GM23338 (cell line): ENCODE results near the gene HNF1A.

ENCODE experiments used
- CREB1 ChIP-seq: fragments of 250-450 bp; sonication (Bioruptor Pico); IDR thresholded peaks from 2 replicates; pipeline ENCODE4 v1.5.0; 2020; ENCODE audit warnings: low read depth, mild to moderate bottlenecking, moderate library complexity
- CTCF ChIP-seq, 2 experiments: fragments of 200-600 bp in 1 of 2; sonication (generic) in 1 of 2; conservative IDR thresholded peaks; 2 replicates each; pipeline versions ENCODE4 v1.5.1 to v1.6.1; 2016 to 2017; ENCODE audit warnings: antibody characterized with exemption in 2 of 2, low read depth in 2 of 2, mild to moderate bottlenecking in 2 of 2, moderate library complexity in 1 of 2
- EZH2 ChIP-seq: fragments of 200-600 bp; sonication (generic); IDR thresholded peaks from one replicate; pipeline ENCODE4 v1.8.0; 2017; ENCODE audit warnings: antibody characterized with exemption, mild to moderate bottlenecking, low read depth; ENCODE audit not compliant: unreplicated experiment
- POLR2AphosphoS5 ChIP-seq: IDR thresholded peaks from 2 replicates; pipeline ENCODE4 v1.6.1; 2016; ENCODE audit warnings: antibody characterized with exemption, low read depth

DNA sequence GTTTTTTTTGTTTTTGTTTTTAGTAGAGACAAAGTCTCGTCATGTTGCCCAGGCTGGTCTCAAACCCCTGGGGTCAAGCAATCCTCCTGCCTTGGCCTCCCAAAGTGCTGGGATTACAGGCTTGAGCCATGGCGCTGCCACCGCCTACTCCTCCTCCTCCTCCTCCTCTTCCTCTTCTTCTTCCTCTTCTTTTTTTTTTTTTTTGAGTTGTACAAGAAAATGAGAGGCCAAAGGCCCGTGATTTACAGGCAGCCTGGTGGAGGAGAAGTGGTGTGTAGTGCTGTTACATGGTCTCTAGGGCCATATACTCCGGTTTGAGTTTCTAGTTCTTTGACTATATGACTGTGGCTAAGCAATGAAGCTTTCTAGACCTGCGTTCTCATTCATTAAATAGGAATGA is 44.6 kb upstream of the HNF1A start:
- no peak for TF ChIP-seq CREB1 (CRISPR knock-in tag)
- no peak for TF ChIP-seq CTCF (conservative IDR thresholded peaks at IDR 0.05; ENCODE audit: low read depth in 2 of 2)
- no peak for TF ChIP-seq POLR2AphosphoS5
- no peak for TF ChIP-seq EZH2
